HepG2 (cell line): ENCODE measurements around the gene EPS8L1. TPM values are rescaled to one million over a fixed set of nuclear protein-coding genes. Genes with fewer than 3 reads are reported as not detected.
A peak's percentile ranks its signal among the peaks of the same experiment; 100 is the strongest.

ENCODE experiments used
- CSRNP1 ChIP-seq: sonication (generic); formaldehyde crosslinking; IDR thresholded peaks from 2 replicates; pipeline ENCODE4 v1.8.1; 2023; ENCODE audit warnings: mild to moderate bottlenecking, missing genetic modification reagents
- REPIN1 ChIP-seq: sonication (generic); formaldehyde crosslinking; IDR thresholded peaks from 2 replicates; pipeline ENCODE4 v1.8.0; 2022; ENCODE audit warnings: missing genetic modification reagents, low read depth, mild to moderate bottlenecking, borderline replicate concordance
- RORA ChIP-seq: sonication (generic); formaldehyde crosslinking; IDR thresholded peaks from 2 replicates; pipeline ENCODE4 v1.5.0; 2020; ENCODE audit warnings: mild to moderate bottlenecking, missing genetic modification reagents, moderate library complexity
- SNAPC4 ChIP-seq: sonication (generic); formaldehyde crosslinking; IDR thresholded peaks from 2 replicates; pipeline ENCODE4 v1.4.0; 2020; ENCODE audit warnings: mild to moderate bottlenecking, missing genetic modification reagents
- SNAPC5 ChIP-seq: sonication (generic); formaldehyde crosslinking; IDR thresholded peaks from 2 replicates; pipeline ENCODE4 v1.8.1; 2023; ENCODE audit warnings: mild to moderate bottlenecking, missing genetic modification reagents, borderline replicate concordance
- SOX13 ChIP-seq, 3 experiments: fragments of 450-650 bp in 1 of 3; sonication (generic) in 1 of 3; formaldehyde crosslinking in 1 of 3; IDR thresholded peaks in 2 of 3; conservative IDR thresholded peaks in 1 of 3; 2 replicates each; pipeline versions ENCODE4 v1.5.0 to v1.6.1; 2016 to 2020; ENCODE audit warnings: antibody characterized with exemption in 1 of 3, mild to moderate bottlenecking in 1 of 3, missing compliant biosample characterization in 1 of 3, missing genetic modification reagents in 1 of 3, moderate library complexity in 1 of 3
- TCF7 ChIP-seq: sonication (generic); IDR thresholded peaks from 2 replicates; pipeline ENCODE4 v1.6.1; 2016; ENCODE audit warnings: antibody characterized with exemption, low read depth
- TMF1 ChIP-seq: sonication (generic); formaldehyde crosslinking; IDR thresholded peaks from 2 replicates; pipeline ENCODE4 v1.8.1; 2022; ENCODE audit warnings: low read depth, missing genetic modification reagents
- ZBTB46 ChIP-seq: sonication (generic); formaldehyde crosslinking; IDR thresholded peaks from 2 replicates; pipeline ENCODE4 v1.4.0; 2020; ENCODE audit warnings: mild to moderate bottlenecking, missing genetic modification reagents, borderline replicate concordance
- ZNF362 ChIP-seq: sonication (generic); formaldehyde crosslinking; IDR thresholded peaks from 2 replicates; pipeline ENCODE4 v1.4.0; 2020; ENCODE audit warnings: missing genetic modification reagents, mild to moderate bottlenecking, borderline replicate concordance
- ZNF737 ChIP-seq: sonication (generic); formaldehyde crosslinking; IDR thresholded peaks from 2 replicates; pipeline ENCODE4 v1.5.0; 2020; ENCODE audit warnings: missing genetic modification reagents, mild to moderate bottlenecking, borderline replicate concordance
- polyA plus RNA-seq, 8 experiments: library from polyadenylated mRNA; depleted of rRNA in 3 of 8; stranded (reverse) in 7 of 8; unstranded in 1 of 8; fragments of >200 nt; fragmentation: Illumina TruSeq in 4 of 8; extraction: Trizol in 4 of 8; gene quantifications; 2 replicates each; pipeline versions ENCODE4 v1.2.1 to v1.2.3, GENCODE V29; 2011 to 2016; ENCODE audit warnings: low read depth in 4 of 8, missing spikeins in 1 of 8, mixed read lengths in 1 of 8; ENCODE audit not compliant: insufficient read depth in 1 of 8
- total RNA-seq, 5 experiments: library from RNA; depleted of rRNA; stranded (reverse); fragments of >200 nt; fragmentation: Illumina TruSeq; extraction: Trizol; gene quantifications; 2 replicates each; pipeline ENCODE4 v1.2.3, GENCODE V29; 2016; ENCODE audit warnings: low read depth in 1 of 5

The EPS8L1 gene
- total and polyA plus RNA-seq, 2 of the 13 experiments (the other 11 are each of a cell fraction or from before 2014, with no cell fraction given): 3.0 to 6.3 TPM

GRCh38 chr19:55117663-55118391 lies 42.2 kb downstream of the EPS8L1 start (continued):
- TF ChIP-seq ZBTB46 (CRISPR knock-in tag) (no peak), REPIN1 (CRISPR knock-in tag) (no peak), SNAPC4 (CRISPR knock-in tag) (no peak; the same call in 1 of the 2 replicates), RORA (CRISPR knock-in tag) (no peak), SOX13 (IDR thresholded peaks at IDR 0.05) (no peak), SOX13 (CRISPR knock-in tag; conservative IDR thresholded peaks at IDR 0.05 in 1 of 2, IDR thresholded peaks at IDR 0.05 in 1 of 2) (peak in 1 of 2 experiments; percentile 14; a peak in 1 of 4 replicates), ZNF737 (CRISPR knock-in tag) (no peak), TMF1 (CRISPR knock-in tag) (no peak), TCF7 (no peak), ZNF362 (CRISPR knock-in tag) (no peak), SNAPC5 (no peak), CSRNP1 (CRISPR knock-in tag) (no peak)
